Esophagus mucosa (tissue), 1 donor: Measurements from ENCODE around the gene CORO7. TPM values are rescaled to one million over a fixed set of nuclear protein-coding genes. Genes with fewer than 3 reads are reported as not detected.

Source experiments
- ATAC-seq: fragments of 200-7000 bp; cut with Tn5 transposase; one replicate; pipeline ENCODE4 v1.9.1; 2020
- total RNA-seq: library from RNA; stranded (reverse); gene quantifications from one replicate; pipeline ENCODE4 v1.2.4, GENCODE V29; 2023
- donor health status: DM: yes; HTN: yes; CAD: no.

CORO7 gene
- total RNA-seq, 1 donor from 2014 or later: 7.9 TPM

DNA sequence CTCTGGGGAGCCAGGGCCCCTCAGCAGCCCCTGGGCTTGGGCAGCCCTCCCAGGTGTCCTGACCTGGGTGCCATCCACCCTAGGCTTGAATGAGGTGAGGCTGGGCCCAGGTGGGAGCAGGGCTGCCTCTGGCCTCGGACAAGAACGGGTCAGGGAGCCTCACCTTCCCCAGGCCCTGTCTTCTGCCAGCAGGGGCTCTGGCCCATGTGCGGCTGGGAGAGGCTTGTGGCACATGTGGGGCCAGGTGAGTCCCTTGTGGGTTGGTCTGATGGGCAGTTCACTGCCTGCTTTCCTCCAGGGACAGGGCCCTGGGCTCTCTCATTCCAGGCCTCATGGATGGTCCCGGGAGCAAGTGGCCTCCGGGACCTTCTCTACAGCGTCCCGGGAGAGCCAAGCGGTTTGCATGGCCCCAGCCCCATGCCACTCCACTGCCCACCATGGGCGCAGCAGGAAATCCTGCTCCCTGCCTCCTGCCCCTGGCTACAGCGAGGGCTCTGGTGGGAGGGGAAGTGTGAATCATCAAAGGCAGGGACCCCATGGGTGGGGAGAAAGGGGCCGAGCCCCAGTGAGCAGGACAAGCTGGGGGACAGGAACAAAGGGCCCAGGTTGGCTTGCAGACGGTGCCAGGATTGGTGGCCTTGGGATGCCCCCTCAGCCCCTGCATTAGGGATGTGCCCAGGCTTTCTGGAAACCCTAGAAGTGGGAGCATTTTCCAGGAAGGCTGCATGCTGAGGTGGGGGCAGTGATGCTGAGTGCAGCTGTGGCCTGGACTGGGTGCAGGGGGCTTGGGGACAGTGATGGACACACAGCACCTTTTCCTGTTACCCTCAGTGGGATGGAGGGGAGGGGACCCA is 32.6 kb downstream of the CORO7 start:
- no peak for ATAC-seq

- ATAC-seq: no peak
Measured at GRCh38 chr16:4382795-4383357, 33.5 kb downstream of the CORO7 start.

GRCh38 chr16:4381935-4382794 is 34.2 kb downstream of the CORO7 start:
- ATAC-seq: no peak

- no peak for ATAC-seq
Measured at GRCh38 chr16:4381072-4381934, 35.1 kb downstream of the CORO7 start.

DNA sequence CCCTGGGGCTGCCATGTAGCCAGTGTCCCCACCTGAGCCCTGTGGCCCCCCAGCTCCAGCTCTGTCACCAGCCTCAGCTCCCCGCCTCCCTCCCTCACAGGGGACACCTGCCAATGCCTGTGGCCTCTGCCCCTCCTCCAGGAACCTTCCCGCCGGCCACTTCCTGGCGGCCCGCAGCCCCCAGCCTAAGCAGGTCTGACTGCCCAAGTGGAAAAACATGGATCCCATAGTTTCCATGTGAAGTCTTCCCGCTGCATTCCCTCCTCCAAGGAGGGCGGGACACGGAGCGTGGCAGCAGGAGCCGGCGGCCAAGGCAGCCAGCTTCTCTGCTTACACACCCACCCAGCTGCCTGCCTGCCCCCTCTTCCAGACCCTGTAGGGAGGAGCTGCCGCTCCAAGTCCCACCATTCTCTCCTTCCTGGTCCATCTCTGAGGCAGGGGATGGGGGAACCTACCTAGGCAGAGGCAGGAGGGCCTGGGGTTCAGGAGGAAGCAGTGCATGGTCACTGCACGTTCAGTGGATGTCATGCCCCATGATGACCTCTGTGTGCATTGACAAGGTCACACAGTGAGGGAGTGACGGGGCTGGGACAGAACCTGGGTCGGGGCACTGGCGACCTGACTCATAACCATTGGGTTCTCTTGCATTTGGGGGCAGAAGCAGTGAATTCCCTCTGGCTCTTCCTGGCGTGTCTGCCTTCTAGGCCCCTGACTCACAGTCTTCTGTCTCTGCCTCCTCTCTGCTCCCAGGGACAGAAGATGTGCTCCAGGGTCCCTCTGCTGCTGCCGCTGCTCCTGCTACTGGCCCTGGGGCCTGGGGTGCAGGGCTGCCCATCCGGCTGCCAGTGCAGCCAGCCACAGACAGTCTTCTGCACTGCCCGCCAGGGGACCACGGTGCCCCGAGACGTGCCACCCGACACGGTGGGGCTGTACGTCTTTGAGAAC is 36.0 kb downstream of the CORO7 start:
- no peak for ATAC-seq

DNA sequence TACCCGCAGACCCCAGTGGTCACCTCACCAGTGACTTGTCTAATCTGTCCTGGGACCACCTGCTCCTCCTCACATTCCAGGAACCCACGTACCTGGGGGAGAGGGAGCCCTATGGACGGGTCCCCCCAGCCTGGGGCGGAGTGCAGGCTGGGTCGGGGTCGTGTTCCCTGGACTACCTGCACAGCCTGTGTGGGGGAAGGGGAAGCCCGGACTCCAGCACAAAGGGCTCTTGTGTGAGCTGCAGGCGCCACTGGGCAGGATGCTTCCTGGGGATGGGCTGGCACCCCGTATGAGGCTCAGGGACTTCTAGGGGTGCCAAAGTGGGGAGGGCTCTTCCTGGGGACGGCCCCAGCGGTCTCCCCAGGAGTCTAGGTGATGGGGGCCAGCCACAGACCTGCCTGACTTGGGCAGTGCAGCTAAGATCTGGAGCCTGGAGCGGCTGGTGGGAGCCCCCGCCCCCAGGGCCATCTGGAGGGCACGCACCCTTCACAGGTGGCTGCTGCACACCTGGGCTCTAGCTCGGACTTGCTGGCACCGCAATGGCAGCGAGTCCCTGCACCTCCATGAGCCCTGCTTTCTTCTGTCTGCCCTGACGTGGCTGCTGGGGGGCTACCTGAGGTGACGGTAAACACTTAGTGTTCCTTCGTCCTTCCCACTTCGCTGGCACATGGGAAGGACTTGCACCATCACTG is 37.3 kb downstream of the CORO7 start:
- no peak for ATAC-seq

GRCh38 chr16:4378161-4378666 is 38.2 kb downstream of the CORO7 start:
- ATAC-seq: no peak

DNA sequence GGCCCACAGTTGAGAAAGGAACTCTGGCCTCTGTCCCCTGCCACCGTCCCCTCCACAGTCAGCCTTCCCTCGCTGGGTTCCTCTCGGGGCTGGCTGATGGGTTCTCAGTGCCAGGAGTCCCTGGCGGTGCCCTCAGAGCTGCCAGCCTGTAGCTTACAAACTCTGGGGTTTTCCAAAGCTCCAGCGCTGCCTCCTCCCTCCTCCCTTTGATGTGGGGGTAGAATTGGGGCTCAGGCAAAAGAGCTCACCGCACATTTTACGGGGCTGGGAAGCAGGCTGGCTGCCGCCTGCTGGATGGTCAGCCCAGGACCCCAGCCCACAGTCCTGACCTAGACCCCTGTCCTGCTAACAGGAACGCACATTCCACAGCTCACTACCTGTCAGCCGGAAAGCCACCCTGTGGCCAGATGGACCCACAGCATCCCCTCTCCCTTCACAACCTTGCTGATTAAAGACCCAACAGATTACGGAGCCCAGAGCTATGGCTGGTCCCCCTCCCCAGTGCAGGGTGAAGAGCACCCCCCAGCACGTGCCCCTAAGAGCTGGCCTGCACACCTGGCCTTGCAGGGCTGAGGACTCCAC is 38.7 kb downstream of the CORO7 start:
- no peak for ATAC-seq

GRCh38 chr16:4376893-4377572 is 39.4 kb downstream of the CORO7 start:
- ATAC-seq: no peak

- ATAC-seq: no peak
Measured at GRCh38 chr16:4376126-4376892, 40.1 kb downstream of the CORO7 start.

DNA sequence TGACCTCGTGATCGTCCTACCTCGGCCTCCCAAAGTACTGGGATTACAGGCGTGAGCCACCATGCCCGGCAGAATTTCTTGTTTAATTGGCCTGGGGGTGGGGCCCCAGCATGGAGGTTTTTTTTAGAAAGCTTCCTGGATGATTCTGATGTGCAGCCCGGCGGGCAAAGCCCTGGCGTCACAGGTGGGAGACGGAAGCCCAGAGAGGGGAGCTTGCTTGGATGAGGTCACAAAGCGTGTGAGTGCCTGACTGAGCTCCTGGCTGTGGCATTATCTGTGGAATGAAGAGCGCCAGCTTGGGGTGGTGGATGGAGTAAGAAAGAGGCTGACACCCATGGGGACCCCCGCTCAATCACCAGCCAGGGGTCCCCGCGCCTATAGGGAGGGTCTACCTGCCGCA is 40.7 kb downstream of the CORO7 start:
- no peak for ATAC-seq

- peak; percentile 44 for ATAC-seq
Measured at GRCh38 chr16:4373909-4374742, 42.3 kb downstream of the CORO7 start.

DNA sequence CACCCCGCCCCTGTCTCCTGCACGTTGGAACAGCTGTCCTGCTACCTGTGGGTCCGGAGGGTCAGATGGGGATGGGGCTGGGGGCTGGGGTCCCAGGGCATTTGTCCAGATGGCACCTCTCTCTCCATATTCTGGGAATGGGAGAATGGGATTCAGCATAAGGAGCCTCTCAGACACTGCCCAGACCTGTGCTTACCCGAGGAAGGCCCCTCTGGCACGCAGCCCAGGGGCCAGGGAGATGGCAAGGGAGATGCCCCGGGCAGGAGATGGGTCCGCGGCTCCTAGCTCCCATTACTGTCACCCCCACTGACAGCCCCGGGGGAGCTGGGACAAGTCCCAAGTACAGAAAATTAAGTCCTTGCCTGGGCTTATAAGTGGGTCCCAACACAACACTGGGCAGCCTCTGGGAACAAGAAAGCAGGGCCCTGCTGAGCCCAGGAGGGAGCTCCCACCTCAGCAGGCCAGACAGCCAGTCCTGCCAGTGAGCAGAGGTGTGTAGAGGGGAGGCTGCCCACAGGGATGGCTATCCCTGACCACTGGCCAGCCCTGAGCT is 43.0 kb downstream of the CORO7 start:
- no peak for ATAC-seq

- ATAC-seq: no peak
Measured at GRCh38 chr16:4372578-4373355, 43.6 kb downstream of the CORO7 start.

DNA sequence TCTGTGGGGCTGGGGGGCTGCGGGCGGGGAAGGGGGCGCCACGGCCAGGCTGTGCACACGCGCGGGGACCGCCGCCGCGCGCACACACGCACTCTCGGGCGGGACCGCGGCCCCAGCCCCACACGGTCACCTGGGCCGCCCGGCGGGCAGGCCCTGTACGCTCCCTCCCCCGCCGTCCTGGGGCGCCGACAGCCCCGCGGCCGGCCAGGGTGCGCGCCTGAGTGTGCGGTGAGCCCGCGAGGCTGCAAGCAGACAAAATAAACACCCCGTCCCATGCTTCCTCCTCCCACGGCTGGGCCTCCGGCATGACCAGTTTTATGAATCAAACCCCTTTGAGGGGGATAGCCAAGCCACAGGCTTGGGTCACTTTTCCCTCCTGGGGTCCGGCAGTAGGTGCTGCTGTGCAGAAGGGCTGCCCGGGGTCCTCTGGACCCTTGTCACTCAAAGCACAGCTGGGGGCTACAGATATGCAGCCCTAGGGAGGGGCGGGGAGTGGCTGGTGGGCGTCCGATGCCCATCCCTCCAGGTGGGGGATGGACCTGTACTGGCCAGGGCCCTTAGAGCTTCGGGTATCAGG is 44.3 kb downstream of the CORO7 start:
- ATAC-seq: no peak
